ENCODE data around the gene DGKZ. TPM values are rescaled to one million over a fixed set of nuclear protein-coding genes. Genes with fewer than 3 reads are reported as not detected.
A peak's percentile ranks its signal among the peaks of the same experiment; 100 is the strongest.

DGKZ gene
- total RNA-seq, 4 donors from 2014 or later, result 41.2 to 105 (median 49.6) TPM

DNA sequence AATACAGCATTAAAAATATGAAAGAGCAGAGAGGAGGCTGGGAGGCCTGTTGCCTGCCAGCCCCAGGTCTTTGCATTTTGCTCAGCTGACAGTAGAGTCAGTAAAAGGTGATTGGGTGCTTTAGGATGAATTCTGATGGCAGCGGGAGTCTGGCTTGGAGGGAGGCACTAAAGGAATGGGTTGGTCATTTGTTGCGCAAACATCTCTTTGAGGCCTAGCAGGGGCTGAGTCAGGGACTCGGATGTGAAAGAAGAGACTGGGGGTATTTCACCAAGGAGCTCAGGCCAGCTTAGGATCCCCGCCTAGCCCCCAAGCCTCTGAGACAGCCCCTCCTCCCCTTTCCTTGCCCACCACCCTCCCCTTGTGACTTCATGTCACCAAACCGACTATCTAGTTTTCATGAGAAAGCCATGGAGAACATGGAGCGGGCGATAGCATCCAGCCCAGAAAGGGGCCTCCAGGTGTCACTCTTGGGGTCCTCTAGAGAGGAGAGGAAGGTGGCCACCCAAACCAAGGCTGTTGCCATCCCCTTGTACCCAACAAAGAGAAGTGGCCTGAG, 9.7 kb downstream of the DGKZ start:
- H3K4me1 ChIP-seq, result peaks cover 0 to 53% (median 22%) of the 10 kb centered on the region in 4 donors
- WGBS, 2 donors, result 76 to 83% methylated on average over 7 of the region's 7 CpGs
- TF ChIP-seq EP300 (IDR thresholded peaks at IDR 0.05), result no peak
- TF ChIP-seq, protein P1, sequence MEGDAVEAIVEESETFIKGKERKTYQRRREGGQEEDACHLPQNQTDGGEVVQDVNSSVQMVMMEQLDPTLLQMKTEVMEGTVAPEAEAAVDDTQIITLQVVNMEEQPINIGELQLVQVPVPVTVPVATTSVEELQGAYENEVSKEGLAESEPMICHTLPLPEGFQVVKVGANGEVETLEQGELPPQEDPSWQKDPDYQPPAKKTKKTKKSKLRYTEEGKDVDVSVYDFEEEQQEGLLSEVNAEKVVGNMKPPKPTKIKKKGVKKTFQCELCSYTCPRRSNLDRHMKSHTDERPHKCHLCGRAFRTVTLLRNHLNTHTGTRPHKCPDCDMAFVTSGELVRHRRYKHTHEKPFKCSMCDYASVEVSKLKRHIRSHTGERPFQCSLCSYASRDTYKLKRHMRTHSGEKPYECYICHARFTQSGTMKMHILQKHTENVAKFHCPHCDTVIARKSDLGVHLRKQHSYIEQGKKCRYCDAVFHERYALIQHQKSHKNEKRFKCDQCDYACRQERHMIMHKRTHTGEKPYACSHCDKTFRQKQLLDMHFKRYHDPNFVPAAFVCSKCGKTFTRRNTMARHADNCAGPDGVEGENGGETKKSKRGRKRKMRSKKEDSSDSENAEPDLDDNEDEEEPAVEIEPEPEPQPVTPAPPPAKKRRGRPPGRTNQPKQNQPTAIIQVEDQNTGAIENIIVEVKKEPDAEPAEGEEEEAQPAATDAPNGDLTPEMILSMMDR (IDR thresholded peaks at IDR 0.05), result no peak
- no peak for TF ChIP-seq POLR2A (IDR thresholded peaks at IDR 0.05)

DNA sequence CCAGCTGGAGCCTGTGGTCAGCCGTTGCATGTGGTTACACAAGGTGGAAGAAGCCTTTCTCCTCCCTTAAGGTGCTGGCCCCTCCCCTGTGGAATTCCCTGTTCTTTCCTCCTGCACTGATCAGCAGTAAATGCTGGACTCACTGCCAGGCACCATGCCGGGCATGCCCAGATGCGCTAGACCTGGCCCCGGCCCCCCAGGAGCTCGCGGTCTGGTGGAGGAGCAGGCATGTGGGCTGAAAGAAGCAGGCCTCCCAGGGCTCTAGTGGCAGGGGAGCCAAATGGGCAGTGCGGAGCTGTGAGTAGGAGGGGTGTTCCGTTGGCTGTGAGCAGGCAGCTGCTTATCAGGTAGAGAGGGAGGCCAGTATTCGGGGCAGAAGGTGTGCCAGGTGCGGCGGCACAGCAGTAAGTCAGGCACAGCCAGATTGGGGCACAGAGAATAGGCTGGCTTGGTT, 10.2 kb downstream of the DGKZ start:
- 82% methylated on average over 10 to 11 of the region's 11 CpGs for WGBS, 2 donors

More for the DNA sequence above, 9.7 kb downstream of the DGKZ start:
- Histone ChIP-seq H3K27ac (no peak overlapping the region), H3K27me3 (no peaks in the 10 kb centered on the region), H3K36me3 (peaks cover 0 to 9% (median 0%) of the 10 kb centered on the region in 3 donors), H3K4me3 (no peak overlapping the region), H3K9me3 (no peaks in the 10 kb centered on the region)
- DNase-seq (ENCODE audit: low spot score in 2 of 2), result no peak

DNA sequence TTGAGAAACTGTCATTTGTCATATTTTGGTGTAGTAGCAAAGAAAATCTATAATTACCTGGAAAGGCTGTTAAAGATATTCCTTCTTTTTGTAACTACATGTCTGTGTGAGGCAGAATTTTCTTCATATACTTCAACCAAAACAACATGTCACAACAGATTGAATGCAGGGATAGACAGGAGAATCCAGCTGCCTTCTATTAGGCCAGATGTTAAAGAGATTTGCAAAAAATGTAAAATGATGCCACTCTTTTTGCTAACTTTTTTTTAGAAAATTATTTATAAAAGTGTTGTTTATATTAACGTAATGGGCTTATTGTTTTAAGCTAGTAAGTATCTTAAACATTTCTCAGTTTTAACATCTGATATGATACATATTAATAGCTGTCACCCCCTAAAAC, 12.7 kb downstream of the DGKZ start:
- H3K36me3 ChIP-seq, result peaks cover 0 to 9% (median 0%) of the 10 kb centered on the region in 3 donors
- no peaks in the 10 kb centered on the region for H3K9me3 ChIP-seq
- WGBS, 2 donors, result 59 to 64% methylated on average over 1 of the region's 1 CpG
- DNase-seq (ENCODE audit: low spot score in 2 of 2), result no peak
- H3K27me3 ChIP-seq, result no peaks in the 10 kb centered on the region
- peaks cover 0 to 52% (median 28%) of the 10 kb centered on the region in 4 donors for H3K4me1 ChIP-seq
- H3K4me3 ChIP-seq, result no peak overlapping the region
- no peak for TF ChIP-seq EP300 (IDR thresholded peaks at IDR 0.05)
- TF ChIP-seq, protein P1 (IDR thresholded peaks at IDR 0.05), result no peak
- no peak for TF ChIP-seq POLR2A (IDR thresholded peaks at IDR 0.05)
- H3K27ac ChIP-seq, result no peak overlapping the region

More for the DNA sequence above, 10.2 kb downstream of the DGKZ start:
- Histone ChIP-seq H3K27ac (no peak overlapping the region), H3K27me3 (no peaks in the 10 kb centered on the region), H3K36me3 (peaks cover 0 to 9% (median 0%) of the 10 kb centered on the region in 3 donors), H3K4me3 (no peak overlapping the region), H3K4me1 (peaks cover 0 to 53% (median 22%) of the 10 kb centered on the region in 4 donors), H3K9me3 (no peaks in the 10 kb centered on the region)
- no peak for DNase-seq (ENCODE audit: low spot score in 2 of 2)
- TF ChIP-seq, protein P1 (IDR thresholded peaks at IDR 0.05), result no peak
- TF ChIP-seq EP300 (IDR thresholded peaks at IDR 0.05), result no peak
- no peak for TF ChIP-seq POLR2A (IDR thresholded peaks at IDR 0.05)

DNA sequence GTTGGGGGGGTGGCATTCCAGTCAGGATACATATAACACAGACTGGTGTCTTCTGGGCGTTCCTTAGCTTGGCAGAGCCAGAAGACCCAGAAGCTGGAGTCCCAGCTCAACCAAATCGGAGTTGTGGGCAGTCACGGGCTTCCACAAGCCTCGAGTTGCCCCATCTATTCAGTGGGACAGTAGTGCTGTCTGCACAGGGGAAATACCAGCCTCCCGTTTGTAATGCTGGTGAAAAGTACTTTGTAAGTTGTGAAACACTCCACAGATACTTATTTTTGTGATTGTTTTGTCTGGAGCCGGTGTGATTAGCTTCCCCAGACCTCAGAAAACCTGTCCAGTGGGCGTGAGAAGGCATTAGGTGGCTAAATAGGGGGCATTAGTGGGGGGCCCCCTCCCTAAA, 13.6 kb downstream of the DGKZ start:
- Histone ChIP-seq H3K4me1 (peaks cover 0 to 52% (median 28%) of the 10 kb centered on the region in 4 donors), H3K27ac (peak overlapping the region; percentile 17 to 84 (median 77)), H3K4me3 (peak overlapping the region in 3 of 4 donors; percentile 15 to 37 (median 31)), H3K27me3 (no peaks in the 10 kb centered on the region), H3K36me3 (peaks cover 0 to 9% (median 0%) of the 10 kb centered on the region in 3 donors), H3K9me3 (no peaks in the 10 kb centered on the region)
- 43 to 53% methylated on average over 7 of the region's 7 CpGs for WGBS, 2 donors
- DNase-seq (ENCODE audit: low spot score in 2 of 2), result no peak
- TF ChIP-seq, protein P1 (IDR thresholded peaks at IDR 0.05), result no peak
- TF ChIP-seq EP300 (IDR thresholded peaks at IDR 0.05), result no peak
- TF ChIP-seq POLR2A (IDR thresholded peaks at IDR 0.05), result no peak
